HepG2 (cell line): ENCODE data around the gene HAPLN2. TPM values are rescaled to one million over a fixed set of nuclear protein-coding genes. Genes with fewer than 3 reads are reported as not detected.

Experiments used
- ADNP ChIP-seq: sonication (generic); formaldehyde crosslinking; IDR thresholded peaks from 2 replicates; pipeline ENCODE4 v1.4.0; 2020; ENCODE audit warnings: missing genetic modification reagents
- DNMT1 ChIP-seq: sonication (generic); formaldehyde crosslinking; IDR thresholded peaks from 2 replicates; pipeline ENCODE4 v1.5.1; 2020; ENCODE audit warnings: mild to moderate bottlenecking, missing genetic modification reagents
- FOXO1 ChIP-seq: sonication (generic); formaldehyde crosslinking; IDR thresholded peaks from 2 replicates; pipeline ENCODE4 v1.4.0; 2020; ENCODE audit warnings: missing genetic modification reagents
- HNRNPUL1 ChIP-seq: fragments of 200-400 bp; formaldehyde crosslinking; IDR thresholded peaks from 2 replicates; pipeline ENCODE4 v1.6.1; 2017; ENCODE audit warnings: low read depth, mild to moderate bottlenecking, low read length, moderate library complexity
- KLF15 ChIP-seq: sonication (generic); formaldehyde crosslinking; IDR thresholded peaks from 2 replicates; pipeline ENCODE4 v1.8.1; 2023; ENCODE audit warnings: borderline replicate concordance, mild to moderate bottlenecking, inconsistent platforms, missing genetic modification reagents, mixed read lengths
- KLF6 ChIP-seq: IDR thresholded peaks from 2 replicates; pipeline ENCODE4 v1.8.0; 2016; ENCODE audit warnings: missing biosample characterization, missing genetic modification reagents
- SATB2 ChIP-seq: sonication (generic); formaldehyde crosslinking; IDR thresholded peaks from 2 replicates; pipeline ENCODE4 v1.5.0; 2020; ENCODE audit warnings: missing genetic modification reagents
- SP2 ChIP-seq: sonication (generic); formaldehyde crosslinking; IDR thresholded peaks from 2 replicates; pipeline ENCODE4 v1.5.1; 2020; ENCODE audit warnings: mild to moderate bottlenecking, missing genetic modification reagents
- TAF15 ChIP-seq: fragments of 200-400 bp; formaldehyde crosslinking; IDR thresholded peaks from one replicate; pipeline ENCODE4 v1.6.1; 2018; ENCODE audit warnings: mild to moderate bottlenecking, low read depth, low read length; ENCODE audit not compliant: poor library complexity, severe bottlenecking
- ZNF713 ChIP-seq: sonication (generic); formaldehyde crosslinking; IDR thresholded peaks from 2 replicates; pipeline ENCODE4 v1.4.0; 2020; ENCODE audit warnings: mild to moderate bottlenecking, missing genetic modification reagents
- polyA plus RNA-seq, 8 experiments: library from polyadenylated mRNA; depleted of rRNA in 3 of 8; stranded (reverse) in 7 of 8; unstranded in 1 of 8; fragments of >200 nt; fragmentation: Illumina TruSeq in 4 of 8; extraction: Trizol in 4 of 8; gene quantifications; 2 replicates each; pipeline versions ENCODE4 v1.2.1 to v1.2.3, GENCODE V29; 2011 to 2016; ENCODE audit warnings: low read depth in 4 of 8, missing spikeins in 1 of 8, mixed read lengths in 1 of 8; ENCODE audit not compliant: insufficient read depth in 1 of 8
- total RNA-seq, 5 experiments: library from RNA; depleted of rRNA; stranded (reverse); fragments of >200 nt; fragmentation: Illumina TruSeq; extraction: Trizol; gene quantifications; 2 replicates each; pipeline ENCODE4 v1.2.3, GENCODE V29; 2016; ENCODE audit warnings: low read depth in 1 of 5
- TF ChIP-seq, protein P1 (sequence below): sonication (generic); formaldehyde crosslinking; IDR thresholded peaks from 2 replicates; pipeline ENCODE4 v1.4.0; 2020; ENCODE audit warnings: missing genetic modification reagents
- TF ChIP-seq, protein P2 (sequence below): sonication (generic); formaldehyde crosslinking; IDR thresholded peaks from 2 replicates; pipeline ENCODE4 v1.4.0; 2020; ENCODE audit warnings: missing genetic modification reagents, mild to moderate bottlenecking, borderline replicate concordance
- TF ChIP-seq, protein P3 (sequence below), 2 experiments: sonication (generic) in 1 of 2; formaldehyde crosslinking in 1 of 2; IDR thresholded peaks; 2 replicates each; pipeline versions ENCODE4 v1.6.1 to v1.9.0; 2014 to 2022; ENCODE audit warnings: antibody characterized with exemption in 1 of 2, borderline replicate concordance in 1 of 2, inconsistent platforms in 1 of 2, low read depth in 1 of 2, missing genetic modification reagents in 1 of 2
- TF ChIP-seq, protein P4 (sequence below): sonication (generic); formaldehyde crosslinking; IDR thresholded peaks from 2 replicates; pipeline ENCODE4 v1.4.0; 2020; ENCODE audit warnings: mild to moderate bottlenecking, missing genetic modification reagents

Gene HAPLN2
- total and polyA plus RNA-seq, 2 of the 13 experiments (the other 11 are each of a cell fraction or from before 2014, with no cell fraction given), result not detected

DNA sequence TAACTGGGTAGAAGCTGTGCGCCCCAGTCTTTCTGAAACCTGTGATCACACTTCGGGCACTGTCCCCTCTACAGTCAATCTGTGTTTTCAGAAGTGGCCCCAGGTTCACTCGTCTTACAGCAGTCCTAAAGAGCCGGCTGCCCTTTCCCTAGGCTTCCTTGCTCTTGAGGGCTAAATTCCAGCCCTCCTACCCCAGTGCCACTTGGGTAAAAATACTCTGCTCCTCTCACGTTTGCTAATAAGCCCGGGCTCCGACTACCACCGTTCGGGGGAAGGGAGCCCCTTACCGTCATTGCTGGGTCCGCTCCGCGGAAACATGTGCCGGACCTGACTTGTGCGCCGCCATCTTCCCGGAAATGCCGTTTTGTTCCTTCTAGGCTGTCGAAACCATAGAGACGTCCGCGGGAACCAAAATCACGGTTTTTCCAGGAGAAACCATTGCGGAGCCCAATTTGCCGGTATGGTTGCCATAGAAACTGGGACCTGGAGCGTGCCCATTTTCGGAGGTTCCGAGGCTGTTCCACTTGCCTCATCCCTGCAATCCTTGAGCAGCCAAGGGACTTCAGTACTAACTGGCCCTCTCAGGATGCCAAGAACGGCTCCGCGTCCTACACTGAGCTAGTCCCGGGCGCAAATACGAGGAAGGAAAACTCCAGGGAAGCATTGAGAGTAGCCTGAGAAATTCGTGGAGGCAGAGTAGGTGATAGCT is 17.9 kb upstream of the HAPLN2 start, which contains the start of gene GPATCH4 (continued):
- TF ChIP-seq, protein P1, sequence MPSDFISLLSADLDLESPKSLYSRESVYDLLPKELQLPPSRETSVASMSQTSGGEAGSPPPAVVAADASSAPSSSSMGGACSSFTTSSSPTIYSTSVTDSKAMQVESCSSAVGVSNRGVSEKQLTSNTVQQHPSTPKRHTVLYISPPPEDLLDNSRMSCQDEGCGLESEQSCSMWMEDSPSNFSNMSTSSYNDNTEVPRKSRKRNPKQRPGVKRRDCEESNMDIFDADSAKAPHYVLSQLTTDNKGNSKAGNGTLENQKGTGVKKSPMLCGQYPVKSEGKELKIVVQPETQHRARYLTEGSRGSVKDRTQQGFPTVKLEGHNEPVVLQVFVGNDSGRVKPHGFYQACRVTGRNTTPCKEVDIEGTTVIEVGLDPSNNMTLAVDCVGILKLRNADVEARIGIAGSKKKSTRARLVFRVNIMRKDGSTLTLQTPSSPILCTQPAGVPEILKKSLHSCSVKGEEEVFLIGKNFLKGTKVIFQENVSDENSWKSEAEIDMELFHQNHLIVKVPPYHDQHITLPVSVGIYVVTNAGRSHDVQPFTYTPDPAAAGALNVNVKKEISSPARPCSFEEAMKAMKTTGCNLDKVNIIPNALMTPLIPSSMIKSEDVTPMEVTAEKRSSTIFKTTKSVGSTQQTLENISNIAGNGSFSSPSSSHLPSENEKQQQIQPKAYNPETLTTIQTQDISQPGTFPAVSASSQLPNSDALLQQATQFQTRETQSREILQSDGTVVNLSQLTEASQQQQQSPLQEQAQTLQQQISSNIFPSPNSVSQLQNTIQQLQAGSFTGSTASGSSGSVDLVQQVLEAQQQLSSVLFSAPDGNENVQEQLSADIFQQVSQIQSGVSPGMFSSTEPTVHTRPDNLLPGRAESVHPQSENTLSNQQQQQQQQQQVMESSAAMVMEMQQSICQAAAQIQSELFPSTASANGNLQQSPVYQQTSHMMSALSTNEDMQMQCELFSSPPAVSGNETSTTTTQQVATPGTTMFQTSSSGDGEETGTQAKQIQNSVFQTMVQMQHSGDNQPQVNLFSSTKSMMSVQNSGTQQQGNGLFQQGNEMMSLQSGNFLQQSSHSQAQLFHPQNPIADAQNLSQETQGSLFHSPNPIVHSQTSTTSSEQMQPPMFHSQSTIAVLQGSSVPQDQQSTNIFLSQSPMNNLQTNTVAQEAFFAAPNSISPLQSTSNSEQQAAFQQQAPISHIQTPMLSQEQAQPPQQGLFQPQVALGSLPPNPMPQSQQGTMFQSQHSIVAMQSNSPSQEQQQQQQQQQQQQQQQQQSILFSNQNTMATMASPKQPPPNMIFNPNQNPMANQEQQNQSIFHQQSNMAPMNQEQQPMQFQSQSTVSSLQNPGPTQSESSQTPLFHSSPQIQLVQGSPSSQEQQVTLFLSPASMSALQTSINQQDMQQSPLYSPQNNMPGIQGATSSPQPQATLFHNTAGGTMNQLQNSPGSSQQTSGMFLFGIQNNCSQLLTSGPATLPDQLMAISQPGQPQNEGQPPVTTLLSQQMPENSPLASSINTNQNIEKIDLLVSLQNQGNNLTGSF (CRISPR knock-in tag), result 0 out of 2 replicates have a peak, but pooled peaks have one; percentile 61
- no peak for TF ChIP-seq SATB2
- TF ChIP-seq, protein P2, sequence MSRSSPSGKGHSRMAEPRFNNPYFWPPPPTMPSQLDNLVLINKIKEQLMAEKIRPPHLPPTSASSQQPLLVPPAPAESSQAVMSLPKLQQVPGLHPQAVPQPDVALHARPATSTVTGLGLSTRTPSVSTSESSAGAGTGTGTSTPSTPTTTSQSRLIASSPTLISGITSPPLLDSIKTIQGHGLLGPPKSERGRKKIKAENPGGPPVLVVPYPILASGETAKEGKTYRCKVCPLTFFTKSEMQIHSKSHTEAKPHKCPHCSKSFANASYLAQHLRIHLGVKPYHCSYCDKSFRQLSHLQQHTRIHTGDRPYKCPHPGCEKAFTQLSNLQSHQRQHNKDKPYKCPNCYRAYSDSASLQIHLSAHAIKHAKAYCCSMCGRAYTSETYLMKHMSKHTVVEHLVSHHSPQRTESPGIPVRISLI (CRISPR knock-in tag), result peak; percentile 42; the same call in 1 of the 2 replicates
- TF ChIP-seq, protein P3, sequence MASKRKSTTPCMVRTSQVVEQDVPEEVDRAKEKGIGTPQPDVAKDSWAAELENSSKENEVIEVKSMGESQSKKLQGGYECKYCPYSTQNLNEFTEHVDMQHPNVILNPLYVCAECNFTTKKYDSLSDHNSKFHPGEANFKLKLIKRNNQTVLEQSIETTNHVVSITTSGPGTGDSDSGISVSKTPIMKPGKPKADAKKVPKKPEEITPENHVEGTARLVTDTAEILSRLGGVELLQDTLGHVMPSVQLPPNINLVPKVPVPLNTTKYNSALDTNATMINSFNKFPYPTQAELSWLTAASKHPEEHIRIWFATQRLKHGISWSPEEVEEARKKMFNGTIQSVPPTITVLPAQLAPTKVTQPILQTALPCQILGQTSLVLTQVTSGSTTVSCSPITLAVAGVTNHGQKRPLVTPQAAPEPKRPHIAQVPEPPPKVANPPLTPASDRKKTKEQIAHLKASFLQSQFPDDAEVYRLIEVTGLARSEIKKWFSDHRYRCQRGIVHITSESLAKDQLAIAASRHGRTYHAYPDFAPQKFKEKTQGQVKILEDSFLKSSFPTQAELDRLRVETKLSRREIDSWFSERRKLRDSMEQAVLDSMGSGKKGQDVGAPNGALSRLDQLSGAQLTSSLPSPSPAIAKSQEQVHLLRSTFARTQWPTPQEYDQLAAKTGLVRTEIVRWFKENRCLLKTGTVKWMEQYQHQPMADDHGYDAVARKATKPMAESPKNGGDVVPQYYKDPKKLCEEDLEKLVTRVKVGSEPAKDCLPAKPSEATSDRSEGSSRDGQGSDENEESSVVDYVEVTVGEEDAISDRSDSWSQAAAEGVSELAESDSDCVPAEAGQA (IDR thresholded peaks at IDR 0.05; ENCODE audit: low read depth), result peak; percentile 72
- TF ChIP-seq, protein P3 (CRISPR knock-in tag; IDR thresholded peaks at IDR 0.05; ENCODE audit: borderline replicate concordance), result no peak
- TF ChIP-seq, protein P4, sequence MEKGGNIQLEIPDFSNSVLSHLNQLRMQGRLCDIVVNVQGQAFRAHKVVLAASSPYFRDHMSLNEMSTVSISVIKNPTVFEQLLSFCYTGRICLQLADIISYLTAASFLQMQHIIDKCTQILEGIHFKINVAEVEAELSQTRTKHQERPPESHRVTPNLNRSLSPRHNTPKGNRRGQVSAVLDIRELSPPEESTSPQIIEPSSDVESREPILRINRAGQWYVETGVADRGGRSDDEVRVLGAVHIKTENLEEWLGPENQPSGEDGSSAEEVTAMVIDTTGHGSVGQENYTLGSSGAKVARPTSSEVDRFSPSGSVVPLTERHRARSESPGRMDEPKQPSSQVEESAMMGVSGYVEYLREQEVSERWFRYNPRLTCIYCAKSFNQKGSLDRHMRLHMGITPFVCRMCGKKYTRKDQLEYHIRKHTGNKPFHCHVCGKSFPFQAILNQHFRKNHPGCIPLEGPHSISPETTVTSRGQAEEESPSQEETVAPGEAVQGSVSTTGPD (CRISPR knock-in tag), result peak; percentile 87
- TF ChIP-seq SP2 (CRISPR knock-in tag), result no peak
- TF ChIP-seq ADNP, result no peak
- no peak for TF ChIP-seq KLF15
- TF ChIP-seq ZNF713 (CRISPR knock-in tag), result no peak
- no peak for TF ChIP-seq HNRNPUL1
- no peak for TF ChIP-seq TAF15
- no peak for TF ChIP-seq DNMT1 (CRISPR knock-in tag)
- TF ChIP-seq FOXO1 (CRISPR knock-in tag), result no peak
- TF ChIP-seq KLF6 (CRISPR knock-in tag), result 0 out of 2 replicates have a peak, but pooled peaks have one; percentile 26
